GM12878 (cell line): Measurements from ENCODE around the gene PRICKLE4. TPM values are rescaled to one million over a fixed set of nuclear protein-coding genes. Genes with fewer than 3 reads are reported as not detected.

Experiments used
- ATAC-seq: fragments of 200-7000 bp; cut with Tn5 transposase; 3 replicates; pipeline ENCODE4 v1.9.1; 2020; ENCODE audit warnings: mild to moderate bottlenecking, moderate library complexity
- BruUV-seq: library from RNA; stranded (reverse); fragments of 400-500 nt; replicated peaks from 2 replicates; lab custom pipeline; 2021; lab: Mats Ljungman, UMichigan
- CTCF ChIA-PET: fragments of 300-600 bp; sonication (Branson Sonifier 250); formaldehyde crosslinking; extraction: SDS; loops from one replicate; lab custom pipeline; 2021; ENCODE audit warnings: inconsistent platforms; lab: Yijun Ruan, JAX
- POLR2A ChIA-PET: fragments of 350-600 bp; formaldehyde crosslinking; extraction: SDS; loops from one replicate; lab custom pipeline; 2021; ENCODE audit warnings: inconsistent platforms; lab: Charles Lee
- RAD21 ChIA-PET: fragments of 300-600 bp; sonication (Branson Sonifier 250); formaldehyde crosslinking; loops from one replicate; lab custom pipeline; 2023; ENCODE audit warnings: antibody characterized with exemption; ENCODE audit not compliant: unreplicated experiment; lab: Charles Lee
- SMC1A ChIA-PET: fragments of 300-600 bp; sonication (Branson Sonifier 250); formaldehyde crosslinking; loops from one replicate; lab custom pipeline; 2023; ENCODE audit not compliant: unreplicated experiment, uncharacterized antibody; lab: Charles Lee
- DNase-seq: peaks from one replicate; pipeline ENCODE4 v3.0.0-alpha.2; 2011; ENCODE audit warnings: low read depth, low spot score
- FAIRE-seq: peaks from 3 replicates; lab custom pipeline; 2011; peaks lifted over from hg19 to GRCh38; lab: Jason Lieb, UNC
- H2AFZ ChIP-seq: 2 replicates; pipeline ENCODE4 v1.6.0; 2011; ENCODE audit warnings: low read depth, low read length, control low read depth; ENCODE audit not compliant: control insufficient read depth
- H3K27ac ChIP-seq: 2 replicates; pipeline ENCODE4 v1.5.1; 2011; ENCODE audit warnings: control low read depth; ENCODE audit not compliant: control insufficient read depth, insufficient read depth
- H3K27me3 ChIP-seq, 2 experiments: replicated peaks in 1 of 2; 2 replicates each; pipeline versions ENCODE4 v1.6.0 to v1.6.1; 2011; ENCODE audit warnings: low read length in 1 of 2; ENCODE audit not compliant: control insufficient read depth in 2 of 2, insufficient read depth in 2 of 2
- H3K36me3 ChIP-seq, 2 experiments: 2 replicates each; pipeline ENCODE4 v1.5.1; 2011; ENCODE audit warnings: low read length in 1 of 2; ENCODE audit not compliant: control insufficient read depth in 2 of 2, insufficient read depth in 2 of 2
- H3K4me1 ChIP-seq: 2 replicates; pipeline ENCODE4 v1.6.1; 2011; ENCODE audit warnings: mild to moderate bottlenecking, low read length, moderate library complexity, mixed read lengths; ENCODE audit not compliant: control insufficient read depth, insufficient read depth
- H3K4me2 ChIP-seq: 2 replicates; pipeline ENCODE4 v1.6.0; 2011; ENCODE audit warnings: control low read depth; ENCODE audit not compliant: control insufficient read depth, insufficient read depth
- H3K4me3 ChIP-seq: fragments of 200-600 bp; sonication (generic); 2 replicates; pipeline ENCODE4 v1.5.1; 2016
- H3K79me2 ChIP-seq: 2 replicates; pipeline ENCODE4 v1.6.0; 2011; ENCODE audit warnings: low read length; ENCODE audit not compliant: control insufficient read depth, insufficient read depth
- H3K9ac ChIP-seq: 2 replicates; pipeline ENCODE4 v1.8.0; 2011; ENCODE audit warnings: low read length, control low read depth, mixed read lengths; ENCODE audit not compliant: control insufficient read depth, insufficient read depth
- H3K9me3 ChIP-seq: replicated peaks from 3 replicates; pipeline ENCODE4 v1.5.1; 2011; ENCODE audit warnings: mild to moderate bottlenecking, low read length; ENCODE audit not compliant: control insufficient read depth, insufficient read depth
- H4K20me1 ChIP-seq: 2 replicates; pipeline ENCODE4 v1.6.0; 2011; ENCODE audit not compliant: control insufficient read depth, insufficient read depth
- BCL11A ChIP-seq: IDR thresholded peaks from 2 replicates; pipeline ENCODE4 v1.6.1; 2011; ENCODE audit warnings: low read depth, low read length
- E2F8 ChIP-seq: fragments of 450-650 bp; IDR thresholded peaks from 2 replicates; pipeline ENCODE4 v1.6.1; 2018; ENCODE audit warnings: mild to moderate bottlenecking, low read depth, moderate library complexity; ENCODE audit not compliant: partially characterized antibody
- HDAC6 ChIP-seq: fragments of 200-600 bp; sonication (generic); IDR thresholded peaks from one replicate; pipeline ENCODE4 v1.8.0; 2017; ENCODE audit warnings: antibody characterized with exemption; ENCODE audit not compliant: unreplicated experiment
- HSF1 ChIP-seq: fragments of 150-350 bp; IDR thresholded peaks from 2 replicates; pipeline ENCODE4 v1.6.1; 2014; ENCODE audit warnings: mild to moderate bottlenecking, low read depth, low read length
- NBN ChIP-seq: fragments of 450-650 bp; IDR thresholded peaks from 2 replicates; pipeline ENCODE4 v1.6.1; 2016
- POLR2AphosphoS2 ChIP-seq: IDR thresholded peaks from 2 replicates; pipeline ENCODE4 v1.6.1; 2011; ENCODE audit warnings: low read depth, mild to moderate bottlenecking, low read length, improper control_type of control experiment, moderate library complexity
- SMC3 ChIP-seq: IDR thresholded peaks from 2 replicates; pipeline ENCODE4 v1.6.1; 2011; ENCODE audit warnings: low read length, improper control_type of control experiment, borderline replicate concordance
- WRNIP1 ChIP-seq: IDR thresholded peaks from 2 replicates; pipeline ENCODE4 v1.6.1; 2011; ENCODE audit warnings: low read depth, low read length, improper control_type of control experiment, borderline replicate concordance
- WGBS: methylation state at CpG from one replicate; pipeline ENCODE4 v1.1.6; 2016; ENCODE audit warnings: low lambda C conversion rate; ENCODE audit not compliant: insufficient replicate concordance, insufficient coverage; ENCODE audit errors: missing lambda C conversion rate; 5-methylcytosine and 5-hydroxymethylcytosine counted together
- in situ Hi-C: fragments of 300-500 bp; cut with MboI; formaldehyde crosslinking; loops from 9 replicates; pipeline ENCODE4 v1.14.3; 2018; ENCODE audit warnings: mixed read lengths
- intact Hi-C: fragments of 100-400 bp; cut with micrococcal nuclease; formaldehyde crosslinking; loops from one replicate; pipeline ENCODE4 v1.14.2; 2022; ENCODE audit not compliant: unreplicated experiment
- polyA plus RNA-seq, 11 experiments: library from polyadenylated mRNA; depleted of rRNA in 4 of 11; unstranded in 6 of 11; stranded (reverse) in 5 of 11; fragments of >200 nt; fragmentation: Nextera tagmentation in 4 of 11; fragmentation: Illumina TruSeq in 1 of 11; extraction: Ambion mirVana in 4 of 11; extraction: Trizol in 1 of 11; gene quantifications; 1 replicate in 1 of 11; 2 replicates in 10 of 11; pipeline versions ENCODE4 v1.2.1 to v1.2.3, GENCODE V29; 2011 to 2016; ENCODE audit warnings: inconsistent platforms in 2 of 11, missing spikeins in 2 of 11, low read depth in 1 of 11
- total RNA-seq, 4 experiments: library from RNA; depleted of rRNA in 3 of 4; stranded (reverse); fragments of >200 nt in 3 of 4; fragmentation: Illumina TruSeq in 1 of 4; extraction: Trizol in 1 of 4; gene quantifications; 2 replicates each; pipeline versions ENCODE4 v1.2.1 to v1.2.3, GENCODE V29; 2013 to 2021

PRICKLE4 gene
- total and polyA plus RNA-seq, 10 of the 15 experiments (the other 5 are each of a cell fraction or from before 2014, with no cell fraction given) = 0.33 to 0.85 (median 0.35) TPM; not detected in 7

- Histone ChIP-seq H4K20me1 (no peaks in the 10 kb centered on the region), H3K4me2 (no peak overlapping the region), H3K4me1 (peaks cover 9% of the 10 kb centered on the region), H3K9ac (no peak overlapping the region), H3K79me2 (no peaks in the 10 kb centered on the region), H3K9me3 (no peaks in the 10 kb centered on the region), H2AFZ (no peak overlapping the region), H3K4me3 (no peak overlapping the region), H3K27me3 (no peaks in the 10 kb centered on the region), H3K27ac (no peak overlapping the region), H3K36me3 (peaks cover 1 to 8% of the 10 kb centered on the region in 2 experiments; a peak in 2 of 4 replicates)
- ATAC-seq (no peak), FAIRE-seq (no peak), DNase-seq (no peak)
- CTCF ChIA-PET = no interaction called here
- intact Hi-C loops (no loop called here), in situ Hi-C loops (loop anchor here (5.0 kb wide), 1 partner anchor 167 kb away; no protein-coding TSS in a partner anchor)
- WGBS = 91% methylated on average over 8 of the region's 8 CpGs
- SMC1A ChIA-PET = no interaction called here
- POLR2A ChIA-PET = no interaction called here
- RAD21 ChIA-PET = no interaction called here
- BruUV-seq = no TSS peak
- TF ChIP-seq HSF1 (no peak), HDAC6 (no peak)
Observed at GRCh38 chr6:41769376-41769775, 11.2 kb upstream of the PRICKLE4 start.

- BruUV-seq = no TSS peak
- in situ Hi-C loops = no loop called here
- Histone ChIP-seq H3K36me3 (peaks cover 1 to 8% of the 10 kb centered on the region in 2 experiments; a peak in 2 of 4 replicates), H3K4me1 (peaks cover 9% of the 10 kb centered on the region), H3K27me3 (no peaks in the 10 kb centered on the region), H3K9ac (no peak overlapping the region), H3K9me3 (no peaks in the 10 kb centered on the region), H3K27ac (no peak overlapping the region), H3K4me3 (no peak overlapping the region), H3K4me2 (no peak overlapping the region), H4K20me1 (no peaks in the 10 kb centered on the region), H3K79me2 (no peaks in the 10 kb centered on the region), H2AFZ (no peak overlapping the region)
- ChIA-PET RAD21 (interaction anchor here (0.6 kb wide), 1 partner anchor 227 kb away, joined by 3 read pairs; no protein-coding TSS in a partner anchor), CTCF (interaction anchor here (1.2 kb wide), 1 partner anchor 15 kb away, joined by 3 read pairs; no protein-coding TSS in a partner anchor), SMC1A (no interaction called here), POLR2A (no interaction called here)
- no peak for FAIRE-seq
- 92% methylated on average over 16 of the region's 30 CpGs for WGBS
- ATAC-seq = no peak
- DNase-seq = no peak
- intact Hi-C loops = no loop called here
- TF ChIP-seq BCL11A (no peak), WRNIP1 (no peak), NBN (no peak), E2F8 (no peak), POLR2AphosphoS2 (no peak), SMC3 (no peak)
Observed at GRCh38 chr6:41770381-41771057, 10.1 kb upstream of the PRICKLE4 start.
